Keratinocyte (primary cell): ENCODE measurements around the gene VASN. TPM values are rescaled to one million over a fixed set of nuclear protein-coding genes. Genes with fewer than 3 reads are reported as not detected.

ENCODE experiments used
- DNase-seq: peaks from one replicate; pipeline ENCODE4 v3.0.0-alpha.2; 2011; ENCODE audit warnings: low read depth, missing footprints, low spot score
- FAIRE-seq: peaks from 2 replicates; lab custom pipeline; 2011; peaks lifted over from hg19 to GRCh38; lab: Jason Lieb, UNC
- H2AFZ ChIP-seq: 2 replicates; pipeline ENCODE4 v1.6.0; 2012; ENCODE audit warnings: low read length, control low read depth, inconsistent platforms; ENCODE audit not compliant: control insufficient read depth
- H3K27ac ChIP-seq: 2 replicates; pipeline ENCODE4 v1.5.1; 2011; ENCODE audit warnings: low read length; ENCODE audit not compliant: control insufficient read depth, insufficient read depth
- H3K27me3 ChIP-seq: 3 replicates; pipeline ENCODE4 v1.6.0; 2011; ENCODE audit warnings: low read length; ENCODE audit not compliant: control insufficient read depth, insufficient read depth; ENCODE audit errors: extremely low read depth
- H3K36me3 ChIP-seq, 2 experiments: 2 replicates in 1 of 2; 3 replicates in 1 of 2; pipeline ENCODE4 v1.5.1; 2011; ENCODE audit warnings: low read length in 2 of 2, mild to moderate bottlenecking in 1 of 2; ENCODE audit not compliant: control insufficient read depth in 2 of 2, insufficient read depth in 2 of 2; ENCODE audit errors: extremely low read depth in 1 of 2
- H3K4me1 ChIP-seq: 3 replicates; pipeline ENCODE4 v1.5.1; 2011; ENCODE audit warnings: low read length; ENCODE audit not compliant: control insufficient read depth, insufficient read depth; ENCODE audit errors: extremely low read depth
- H3K4me2 ChIP-seq: 3 replicates; pipeline ENCODE4 v1.6.0; 2011; ENCODE audit warnings: low read depth, low read length; ENCODE audit not compliant: control insufficient read depth, insufficient read depth; ENCODE audit errors: extremely low read depth
- H3K4me3 ChIP-seq, 3 experiments: fragments of 200-600 bp in 1 of 3; sonication (generic) in 1 of 3; 2 replicates in 2 of 3; 3 replicates in 1 of 3; pipeline ENCODE4 v1.5.1; 2011 to 2016; ENCODE audit warnings: low read length in 3 of 3, mild to moderate bottlenecking in 3 of 3, control low read depth in 2 of 3, inconsistent platforms in 1 of 3, low read depth in 1 of 3, mixed read lengths in 1 of 3, mixed run types in 1 of 3, moderate library complexity in 1 of 3; ENCODE audit not compliant: control insufficient read depth in 2 of 3, insufficient read depth in 2 of 3; ENCODE audit errors: extremely low read depth in 1 of 3
- H3K79me2 ChIP-seq: 2 replicates; pipeline ENCODE4 v1.6.0; 2012; ENCODE audit warnings: low read length; ENCODE audit not compliant: control insufficient read depth, insufficient read depth
- H3K9ac ChIP-seq: 3 replicates; pipeline ENCODE4 v1.6.0; 2011; ENCODE audit warnings: low read length; ENCODE audit not compliant: control insufficient read depth, insufficient read depth; ENCODE audit errors: extremely low read depth
- H3K9me1 ChIP-seq: 3 replicates; pipeline ENCODE4 v1.6.0; 2011; ENCODE audit warnings: low read length; ENCODE audit not compliant: control insufficient read depth, insufficient read depth; ENCODE audit errors: extremely low read depth
- H3K9me3 ChIP-seq: 2 replicates; pipeline ENCODE4 v1.5.1; 2012; ENCODE audit warnings: low read depth, low read length; ENCODE audit not compliant: control insufficient read depth
- H4K20me1 ChIP-seq: 3 replicates; pipeline ENCODE4 v1.6.0; 2011; ENCODE audit warnings: low read length; ENCODE audit not compliant: control insufficient read depth, insufficient read depth; ENCODE audit errors: extremely low read depth
- EZH2 ChIP-seq: IDR thresholded peaks from one replicate; pipeline ENCODE4 v1.6.1; 2012; ENCODE audit warnings: inconsistent platforms, mild to moderate bottlenecking, low read length, moderate library complexity
- dilution Hi-C: fragments of 300-500 bp; cut with MboI; formaldehyde crosslinking; loops from one replicate; pipeline ENCODE4 v1.7.0; 2020; ENCODE audit warnings: low sequenced_read_pairs; ENCODE audit not compliant: extremely low pct_ligation_motif_present
- polyA plus RNA-seq, 5 experiments: library from polyadenylated mRNA; depleted of rRNA in 3 of 5; stranded (reverse) in 3 of 5; stranded (forward) in 1 of 5; unstranded in 1 of 5; fragments of >200 nt; gene quantifications; 1 replicate in 1 of 5; 2 replicates in 3 of 5; 3 replicates in 1 of 5; pipeline versions ENCODE4 v1.2.1 to v1.2.3, GENCODE V29; 2011 to 2012; ENCODE audit warnings: missing spikeins in 2 of 5, low read depth in 1 of 5, low replicate concordance in 1 of 5
- TF ChIP-seq, protein P1 (sequence below), 3 experiments: IDR thresholded peaks in 1 of 3; conservative IDR thresholded peaks in 1 of 3; optimal IDR thresholded peaks in 1 of 3; 2 replicates in 2 of 3; 3 replicates in 1 of 3; pipeline versions ENCODE3 to v1.5.1; 2011; ENCODE audit warnings: low read length in 3 of 3, mild to moderate bottlenecking in 3 of 3, moderate library complexity in 2 of 3, control low read depth in 1 of 3, inconsistent platforms in 1 of 3; ENCODE audit not compliant: insufficient read depth in 2 of 3; ENCODE audit errors: extremely low read depth in 1 of 3

Gene VASN
- polyA plus RNA-seq, 1 donor (not counting 4 experiments of a cell fraction or from before 2014, with no cell fraction given): 0.37 TPM

DNA sequence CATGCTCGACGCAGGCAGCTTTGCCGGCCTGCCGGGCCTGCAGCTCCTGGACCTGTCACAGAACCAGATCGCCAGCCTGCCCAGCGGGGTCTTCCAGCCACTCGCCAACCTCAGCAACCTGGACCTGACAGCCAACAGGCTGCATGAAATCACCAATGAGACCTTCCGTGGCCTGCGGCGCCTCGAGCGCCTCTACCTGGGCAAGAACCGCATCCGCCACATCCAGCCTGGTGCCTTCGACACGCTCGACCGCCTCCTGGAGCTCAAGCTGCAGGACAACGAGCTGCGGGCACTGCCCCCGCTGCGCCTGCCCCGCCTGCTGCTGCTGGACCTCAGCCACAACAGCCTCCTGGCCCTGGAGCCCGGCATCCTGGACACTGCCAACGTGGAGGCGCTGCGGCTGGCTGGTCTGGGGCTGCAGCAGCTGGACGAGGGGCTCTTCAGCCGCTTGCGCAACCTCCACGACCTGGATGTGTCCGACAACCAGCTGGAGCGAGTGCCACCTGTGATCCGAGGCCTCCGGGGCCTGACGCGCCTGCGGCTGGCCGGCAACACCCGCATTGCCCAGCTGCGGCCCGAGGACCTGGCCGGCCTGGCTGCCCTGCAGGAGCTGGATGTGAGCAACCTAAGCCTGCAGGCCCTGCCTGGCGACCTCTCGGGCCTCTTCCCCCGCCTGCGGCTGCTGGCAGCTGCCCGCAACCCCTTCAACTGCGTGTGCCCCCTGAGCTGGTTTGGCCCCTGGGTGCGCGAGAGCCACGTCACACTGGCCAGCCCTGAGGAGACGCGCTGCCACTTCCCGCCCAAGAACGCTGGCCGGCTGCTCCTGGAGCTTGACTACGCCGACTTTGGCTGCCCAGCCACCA, 9.7 kb downstream of the VASN start:
- no peaks in the 10 kb centered on the region for H3K4me1 ChIP-seq
- dilution Hi-C loops: no loop called here
- no peak for TF ChIP-seq EZH2
- TF ChIP-seq, protein P1, sequence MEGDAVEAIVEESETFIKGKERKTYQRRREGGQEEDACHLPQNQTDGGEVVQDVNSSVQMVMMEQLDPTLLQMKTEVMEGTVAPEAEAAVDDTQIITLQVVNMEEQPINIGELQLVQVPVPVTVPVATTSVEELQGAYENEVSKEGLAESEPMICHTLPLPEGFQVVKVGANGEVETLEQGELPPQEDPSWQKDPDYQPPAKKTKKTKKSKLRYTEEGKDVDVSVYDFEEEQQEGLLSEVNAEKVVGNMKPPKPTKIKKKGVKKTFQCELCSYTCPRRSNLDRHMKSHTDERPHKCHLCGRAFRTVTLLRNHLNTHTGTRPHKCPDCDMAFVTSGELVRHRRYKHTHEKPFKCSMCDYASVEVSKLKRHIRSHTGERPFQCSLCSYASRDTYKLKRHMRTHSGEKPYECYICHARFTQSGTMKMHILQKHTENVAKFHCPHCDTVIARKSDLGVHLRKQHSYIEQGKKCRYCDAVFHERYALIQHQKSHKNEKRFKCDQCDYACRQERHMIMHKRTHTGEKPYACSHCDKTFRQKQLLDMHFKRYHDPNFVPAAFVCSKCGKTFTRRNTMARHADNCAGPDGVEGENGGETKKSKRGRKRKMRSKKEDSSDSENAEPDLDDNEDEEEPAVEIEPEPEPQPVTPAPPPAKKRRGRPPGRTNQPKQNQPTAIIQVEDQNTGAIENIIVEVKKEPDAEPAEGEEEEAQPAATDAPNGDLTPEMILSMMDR (optimal IDR thresholded peaks at IDR 0.05 in 1 of 3, IDR thresholded peaks at IDR 0.05 in 1 of 3, conservative IDR thresholded peaks at IDR 0.05 in 1 of 3; ENCODE audit: extremely low read depth in 1 of 3, insufficient read depth in 2 of 3, low read length in 3 of 3): no peak

DNA sequence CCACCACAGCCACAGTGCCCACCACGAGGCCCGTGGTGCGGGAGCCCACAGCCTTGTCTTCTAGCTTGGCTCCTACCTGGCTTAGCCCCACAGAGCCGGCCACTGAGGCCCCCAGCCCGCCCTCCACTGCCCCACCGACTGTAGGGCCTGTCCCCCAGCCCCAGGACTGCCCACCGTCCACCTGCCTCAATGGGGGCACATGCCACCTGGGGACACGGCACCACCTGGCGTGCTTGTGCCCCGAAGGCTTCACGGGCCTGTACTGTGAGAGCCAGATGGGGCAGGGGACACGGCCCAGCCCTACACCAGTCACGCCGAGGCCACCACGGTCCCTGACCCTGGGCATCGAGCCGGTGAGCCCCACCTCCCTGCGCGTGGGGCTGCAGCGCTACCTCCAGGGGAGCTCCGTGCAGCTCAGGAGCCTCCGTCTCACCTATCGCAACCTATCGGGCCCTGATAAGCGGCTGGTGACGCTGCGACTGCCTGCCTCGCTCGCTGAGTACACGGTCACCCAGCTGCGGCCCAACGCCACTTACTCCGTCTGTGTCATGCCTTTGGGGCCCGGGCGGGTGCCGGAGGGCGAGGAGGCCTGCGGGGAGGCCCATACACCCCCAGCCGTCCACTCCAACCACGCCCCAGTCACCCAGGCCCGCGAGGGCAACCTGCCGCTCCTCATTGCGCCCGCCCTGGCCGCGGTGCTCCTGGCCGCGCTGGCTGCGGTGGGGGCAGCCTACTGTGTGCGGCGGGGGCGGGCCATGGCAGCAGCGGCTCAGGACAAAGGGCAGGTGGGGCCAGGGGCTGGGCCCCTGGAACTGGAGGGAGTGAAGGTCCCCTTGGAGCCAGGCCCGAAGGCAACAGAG, 10.5 kb downstream of the VASN start:
- Histone ChIP-seq H3K27ac (no peak overlapping the region), H2AFZ (no peak overlapping the region), H3K27me3 (no peaks in the 10 kb centered on the region), H3K4me3 (no peak overlapping the region), H3K4me1 (no peaks in the 10 kb centered on the region), H4K20me1 (no peaks in the 10 kb centered on the region), H3K79me2 (no peaks in the 10 kb centered on the region), H3K36me3 (peaks cover 11 to 13% of the 10 kb centered on the region in 2 experiments), H3K9ac (no peak overlapping the region), H3K4me2 (no peak overlapping the region), H3K9me1 (no peaks in the 10 kb centered on the region), H3K9me3 (no peaks in the 10 kb centered on the region)
- no peak for FAIRE-seq
- TF ChIP-seq, protein P1 (optimal IDR thresholded peaks at IDR 0.05 in 1 of 3, IDR thresholded peaks at IDR 0.05 in 1 of 3, conservative IDR thresholded peaks at IDR 0.05 in 1 of 3; ENCODE audit: extremely low read depth in 1 of 3, insufficient read depth in 2 of 3, low read length in 3 of 3): no peak
- TF ChIP-seq EZH2: no peak
- DNase-seq: no peak
- dilution Hi-C loops: no loop called here

More for the DNA sequence above, 9.7 kb downstream of the VASN start:
- Histone ChIP-seq H3K27me3 (no peaks in the 10 kb centered on the region), H3K4me2 (no peak overlapping the region), H3K9me3 (no peaks in the 10 kb centered on the region), H3K9me1 (no peaks in the 10 kb centered on the region), H3K4me3 (no peak overlapping the region), H3K27ac (no peak overlapping the region), H3K79me2 (no peaks in the 10 kb centered on the region), H3K9ac (no peak overlapping the region), H3K36me3 (peaks cover 11% of the 10 kb centered on the region in 2 experiments), H4K20me1 (no peaks in the 10 kb centered on the region), H2AFZ (no peak overlapping the region)
- DNase-seq: no peak
- FAIRE-seq: no peak
